ENCODE data around the gene ACKR3. TPM values are rescaled to one million over a fixed set of nuclear protein-coding genes. Genes with fewer than 3 reads are reported as not detected.

The ACKR3 gene
- total and polyA plus RNA-seq, 3 donors from 2014 or later, result 22.8 to 52.8 (median 35.5) TPM

- H3K4me1 ChIP-seq, result peaks cover 10% of the 10 kb centered on the region
- no peaks in the 10 kb centered on the region for H3K27me3 ChIP-seq
- TF ChIP-seq, protein P1, sequence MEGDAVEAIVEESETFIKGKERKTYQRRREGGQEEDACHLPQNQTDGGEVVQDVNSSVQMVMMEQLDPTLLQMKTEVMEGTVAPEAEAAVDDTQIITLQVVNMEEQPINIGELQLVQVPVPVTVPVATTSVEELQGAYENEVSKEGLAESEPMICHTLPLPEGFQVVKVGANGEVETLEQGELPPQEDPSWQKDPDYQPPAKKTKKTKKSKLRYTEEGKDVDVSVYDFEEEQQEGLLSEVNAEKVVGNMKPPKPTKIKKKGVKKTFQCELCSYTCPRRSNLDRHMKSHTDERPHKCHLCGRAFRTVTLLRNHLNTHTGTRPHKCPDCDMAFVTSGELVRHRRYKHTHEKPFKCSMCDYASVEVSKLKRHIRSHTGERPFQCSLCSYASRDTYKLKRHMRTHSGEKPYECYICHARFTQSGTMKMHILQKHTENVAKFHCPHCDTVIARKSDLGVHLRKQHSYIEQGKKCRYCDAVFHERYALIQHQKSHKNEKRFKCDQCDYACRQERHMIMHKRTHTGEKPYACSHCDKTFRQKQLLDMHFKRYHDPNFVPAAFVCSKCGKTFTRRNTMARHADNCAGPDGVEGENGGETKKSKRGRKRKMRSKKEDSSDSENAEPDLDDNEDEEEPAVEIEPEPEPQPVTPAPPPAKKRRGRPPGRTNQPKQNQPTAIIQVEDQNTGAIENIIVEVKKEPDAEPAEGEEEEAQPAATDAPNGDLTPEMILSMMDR (IDR thresholded peaks at IDR 0.05), result no peak
- TF ChIP-seq POLR2A (IDR thresholded peaks at IDR 0.05), result no peak
- intact Hi-C loops (cut with DNase I; ENCODE audit: low total_unique reads), result no loop called here
- H3K27ac ChIP-seq, result no peak overlapping the region
- WGBS, 2 donors, result 86 to 89% methylated on average over 16 to 20 of the region's 20 CpGs
- H3K36me3 ChIP-seq (ENCODE audit: low read depth, missing control alignments), result no peaks in the 10 kb centered on the region
- no peak overlapping the region for H3K4me3 ChIP-seq
- DNase-seq, result no peak
- no peaks in the 10 kb centered on the region for H3K9me3 ChIP-seq
These were observed 56.9 kb downstream of the ACKR3 start for GRCh38 chr2:236626391-236627150.

- H3K4me3 ChIP-seq, result no peak overlapping the region
- TF ChIP-seq, protein P1 (IDR thresholded peaks at IDR 0.05), result no peak
- TF ChIP-seq POLR2A (IDR thresholded peaks at IDR 0.05), result no peak
- H3K27ac ChIP-seq, result no peak overlapping the region
- H3K36me3 ChIP-seq (ENCODE audit: low read depth, missing control alignments), result no peaks in the 10 kb centered on the region
- no peaks in the 10 kb centered on the region for H3K9me3 ChIP-seq
- intact Hi-C loops (cut with DNase I; ENCODE audit: low total_unique reads), result no loop called here
- peaks cover 10% of the 10 kb centered on the region for H3K4me1 ChIP-seq
- no peaks in the 10 kb centered on the region for H3K27me3 ChIP-seq
- WGBS, 2 donors, result 92 to 98% methylated on average over 11 of the region's 11 CpGs
- no peak for DNase-seq
These were observed 57.6 kb downstream of the ACKR3 start for GRCh38 chr2:236627193-236627592.

- 92 to 94% methylated on average over 2 to 6 of the region's 6 CpGs for WGBS, 2 donors
- intact Hi-C loops (cut with DNase I; ENCODE audit: low total_unique reads), result no loop called here
- no peak for TF ChIP-seq POLR2A (IDR thresholded peaks at IDR 0.05)
- TF ChIP-seq, protein P1 (IDR thresholded peaks at IDR 0.05), result no peak
- Histone ChIP-seq H3K9me3 (no peaks in the 10 kb centered on the region), H3K27ac (no peak overlapping the region), H3K4me3 (no peak overlapping the region), H3K27me3 (no peaks in the 10 kb centered on the region), H3K4me1 (peaks cover 10% of the 10 kb centered on the region), H3K36me3 (ENCODE audit: low read depth, missing control alignments) (no peaks in the 10 kb centered on the region)
- no peak for DNase-seq
These were observed 58.2 kb downstream of the ACKR3 start for GRCh38 chr2:236627841-236628240.

DNA sequence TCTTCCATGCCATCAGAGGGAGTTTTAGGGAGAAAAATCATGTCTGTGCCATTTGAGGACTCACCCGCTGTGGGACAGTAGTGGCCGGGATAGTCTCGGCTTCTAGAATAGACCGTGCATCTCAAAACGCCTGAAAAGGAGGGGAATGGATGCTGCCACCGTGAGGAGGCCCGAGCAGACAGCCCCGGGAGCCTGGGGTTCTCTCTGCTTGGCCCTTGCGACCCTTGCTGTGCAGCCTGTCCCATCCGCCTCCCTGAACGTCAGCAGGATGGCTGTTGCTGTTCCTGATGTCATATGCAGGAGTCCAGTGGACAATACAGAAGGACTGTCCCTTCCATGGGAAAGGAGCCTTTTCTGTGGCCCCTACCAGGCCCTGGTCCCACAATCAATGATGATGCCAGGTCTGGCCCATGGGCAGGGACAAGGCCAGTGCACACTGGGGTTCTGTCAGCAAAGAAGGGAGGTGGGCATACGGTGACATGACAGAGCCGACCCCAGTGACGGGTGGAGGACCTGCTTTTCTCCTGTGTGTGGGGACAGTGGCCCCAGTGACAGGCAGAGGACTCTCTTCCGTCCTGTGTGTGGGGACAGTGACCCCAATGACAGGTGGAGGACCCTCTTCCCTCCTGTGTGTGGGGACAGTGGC, 58.8 kb downstream of the ACKR3 start:
- no peak for DNase-seq
- TF ChIP-seq, protein P1 (IDR thresholded peaks at IDR 0.05), result no peak
- TF ChIP-seq POLR2A (IDR thresholded peaks at IDR 0.05), result no peak
- intact Hi-C loops (cut with DNase I; ENCODE audit: low total_unique reads), result no loop called here

More for the DNA sequence above, 58.8 kb downstream of the ACKR3 start:
- 93 to 98% methylated on average over 12 to 15 of the region's 15 CpGs for WGBS, 2 donors
- Histone ChIP-seq H3K27me3 (no peaks in the 10 kb centered on the region), H3K36me3 (ENCODE audit: low read depth, missing control alignments) (no peaks in the 10 kb centered on the region), H3K4me3 (no peak overlapping the region), H3K27ac (no peak overlapping the region), H3K9me3 (no peaks in the 10 kb centered on the region), H3K4me1 (peaks cover 10% of the 10 kb centered on the region)

All from testis (tissue), 3 donors.